Stomach (tissue), 4 donors: ENCODE results near the gene INA.

Experiments
- EP300 ChIP-seq: sonication (generic); formaldehyde crosslinking; IDR thresholded peaks from one replicate; pipeline ENCODE4 v1.6.1; 2017; ENCODE audit warnings: antibody characterized with exemption
- POLR2A ChIP-seq, 4 donors: fragments of 450-650 bp; IDR thresholded peaks; one replicate each; pipeline ENCODE4 v1.6.1; 2016; ENCODE audit warnings: antibody characterized with exemption in 4 of 4, control low read depth in 2 of 4, mild to moderate bottlenecking in 1 of 4, moderate library complexity in 1 of 4
- POLR2AphosphoS5 ChIP-seq, 3 donors: sonication (generic); formaldehyde crosslinking; IDR thresholded peaks; one replicate each; pipeline ENCODE4 v1.6.1; 2016; ENCODE audit warnings: antibody characterized with exemption in 3 of 3
- TF ChIP-seq, protein P1 (sequence below), 7 experiments: fragments of 450-650 bp in 4 of 7; fragments of 200-600 bp in 3 of 7; sonication (generic) in 3 of 7; IDR thresholded peaks; one replicate each; pipeline ENCODE4 v1.5.1; 2016 to 2019; ENCODE audit warnings: antibody characterized with exemption in 7 of 7, control low read depth in 2 of 7, mild to moderate bottlenecking in 1 of 7

DNA sequence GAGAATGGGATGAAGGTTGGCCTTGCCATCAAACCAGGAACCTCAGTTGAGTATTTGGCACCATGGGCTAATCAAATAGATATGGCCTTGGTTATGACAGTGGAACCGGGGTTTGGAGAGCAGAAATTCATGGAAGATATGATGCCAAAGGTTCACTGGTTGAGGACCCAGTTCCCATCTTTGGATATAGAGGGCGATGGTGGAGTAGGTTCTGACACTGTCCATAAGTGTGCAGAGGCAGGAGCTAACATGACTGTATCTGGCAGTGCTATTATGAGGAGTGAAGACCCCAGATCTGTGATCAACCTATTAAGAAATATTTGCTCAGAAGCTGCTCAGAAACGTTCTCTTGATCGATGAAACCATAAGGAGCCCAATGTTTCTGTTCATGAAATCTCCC is 30.6 kb upstream of the INA start:
- TF ChIP-seq, protein P1, sequence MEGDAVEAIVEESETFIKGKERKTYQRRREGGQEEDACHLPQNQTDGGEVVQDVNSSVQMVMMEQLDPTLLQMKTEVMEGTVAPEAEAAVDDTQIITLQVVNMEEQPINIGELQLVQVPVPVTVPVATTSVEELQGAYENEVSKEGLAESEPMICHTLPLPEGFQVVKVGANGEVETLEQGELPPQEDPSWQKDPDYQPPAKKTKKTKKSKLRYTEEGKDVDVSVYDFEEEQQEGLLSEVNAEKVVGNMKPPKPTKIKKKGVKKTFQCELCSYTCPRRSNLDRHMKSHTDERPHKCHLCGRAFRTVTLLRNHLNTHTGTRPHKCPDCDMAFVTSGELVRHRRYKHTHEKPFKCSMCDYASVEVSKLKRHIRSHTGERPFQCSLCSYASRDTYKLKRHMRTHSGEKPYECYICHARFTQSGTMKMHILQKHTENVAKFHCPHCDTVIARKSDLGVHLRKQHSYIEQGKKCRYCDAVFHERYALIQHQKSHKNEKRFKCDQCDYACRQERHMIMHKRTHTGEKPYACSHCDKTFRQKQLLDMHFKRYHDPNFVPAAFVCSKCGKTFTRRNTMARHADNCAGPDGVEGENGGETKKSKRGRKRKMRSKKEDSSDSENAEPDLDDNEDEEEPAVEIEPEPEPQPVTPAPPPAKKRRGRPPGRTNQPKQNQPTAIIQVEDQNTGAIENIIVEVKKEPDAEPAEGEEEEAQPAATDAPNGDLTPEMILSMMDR (IDR thresholded peaks at IDR 0.05), result no peak
- TF ChIP-seq POLR2A (IDR thresholded peaks at IDR 0.05), result no peak
- TF ChIP-seq EP300, result no peak
- no peak for TF ChIP-seq POLR2AphosphoS5 (IDR thresholded peaks at IDR 0.05)
